ENCODE results near the gene UNC80.

UNC80 gene

GRCh38 chr2:209965723-209966122 is 194.1 kb downstream of the UNC80 start:
- Histone ChIP-seq H3K27me3 (ENCODE audit: control insufficient read depth, insufficient read depth, low read length) (peaks cover 17% of the 10 kb centered on the region), H3K4me1 (ENCODE audit: control insufficient read depth, insufficient read depth, low read length) (peaks cover 3% of the 10 kb centered on the region), H3K36me3 (ENCODE audit: control insufficient read depth, insufficient read depth, low read length) (no peaks in the 10 kb centered on the region), H3K9me3 (ENCODE audit: control insufficient read depth, insufficient read depth, low read depth, low read length) (no peaks in the 10 kb centered on the region), H3K27ac (ENCODE audit: low read depth, low read length) (no peak overlapping the region), H3K4me3 (ENCODE audit: low read depth, low read length) (no peak overlapping the region), H3K9ac (ENCODE audit: low read length) (no peak overlapping the region)

- Histone ChIP-seq H3K36me3 (ENCODE audit: control insufficient read depth, insufficient read depth, low read length) (no peaks in the 10 kb centered on the region), H3K27ac (ENCODE audit: low read depth, low read length) (no peak overlapping the region), H3K9me3 (ENCODE audit: control insufficient read depth, insufficient read depth, low read depth, low read length) (no peaks in the 10 kb centered on the region), H3K27me3 (ENCODE audit: control insufficient read depth, insufficient read depth, low read length) (0 out of 2 replicates have a peak, but pooled peaks cover 3% of the 10 kb centered on the region), H3K4me3 (ENCODE audit: low read depth, low read length) (no peak overlapping the region), H3K9ac (ENCODE audit: low read length) (no peak overlapping the region), H3K4me1 (ENCODE audit: control insufficient read depth, insufficient read depth, low read length) (no peaks in the 10 kb centered on the region)
Measured at GRCh38 chr2:209969692-209970091, 198.1 kb downstream of the UNC80 start.

GRCh38 chr2:209970271-209970670 is 198.6 kb downstream of the UNC80 start:
- Histone ChIP-seq H3K27me3 (ENCODE audit: control insufficient read depth, insufficient read depth, low read length) (0 out of 2 replicates have a peak, but pooled peaks cover 3% of the 10 kb centered on the region), H3K9ac (ENCODE audit: low read length) (no peak overlapping the region), H3K36me3 (ENCODE audit: control insufficient read depth, insufficient read depth, low read length) (no peaks in the 10 kb centered on the region), H3K27ac (ENCODE audit: low read depth, low read length) (no peak overlapping the region), H3K4me3 (ENCODE audit: low read depth, low read length) (no peak overlapping the region), H3K4me1 (ENCODE audit: control insufficient read depth, insufficient read depth, low read length) (no peaks in the 10 kb centered on the region), H3K9me3 (ENCODE audit: control insufficient read depth, insufficient read depth, low read depth, low read length) (no peaks in the 10 kb centered on the region)

- no peaks in the 10 kb centered on the region for H3K9me3 ChIP-seq (ENCODE audit: control insufficient read depth, insufficient read depth, low read depth, low read length)
- H3K36me3 ChIP-seq (ENCODE audit: control insufficient read depth, insufficient read depth, low read length), result no peaks in the 10 kb centered on the region
- H3K4me3 ChIP-seq (ENCODE audit: low read depth, low read length), result no peak overlapping the region
- no peak overlapping the region for H3K9ac ChIP-seq (ENCODE audit: low read length)
- H3K27ac ChIP-seq (ENCODE audit: low read depth, low read length), result no peak overlapping the region
- no peaks in the 10 kb centered on the region for H3K4me1 ChIP-seq (ENCODE audit: control insufficient read depth, insufficient read depth, low read length)
- 0 out of 2 replicates have a peak, but pooled peaks cover 3% of the 10 kb centered on the region for H3K27me3 ChIP-seq (ENCODE audit: control insufficient read depth, insufficient read depth, low read length)
Measured at GRCh38 chr2:209970711-209971110, 199.1 kb downstream of the UNC80 start.

- no peak overlapping the region for H3K4me3 ChIP-seq (ENCODE audit: low read depth, low read length)
- H3K9ac ChIP-seq (ENCODE audit: low read length), result no peak overlapping the region
- H3K27ac ChIP-seq (ENCODE audit: low read depth, low read length), result no peak overlapping the region
- H3K4me1 ChIP-seq (ENCODE audit: control insufficient read depth, insufficient read depth, low read length), result no peaks in the 10 kb centered on the region
- H3K27me3 ChIP-seq (ENCODE audit: control insufficient read depth, insufficient read depth, low read length), result 0 out of 2 replicates have a peak, but pooled peaks cover 3% of the 10 kb centered on the region
- H3K9me3 ChIP-seq (ENCODE audit: control insufficient read depth, insufficient read depth, low read depth, low read length), result no peaks in the 10 kb centered on the region
- H3K36me3 ChIP-seq (ENCODE audit: control insufficient read depth, insufficient read depth, low read length), result no peaks in the 10 kb centered on the region
Measured at GRCh38 chr2:209973328-209973727, 201.7 kb downstream of the UNC80 start.

- Histone ChIP-seq H3K36me3 (ENCODE audit: control insufficient read depth, insufficient read depth, low read length) (no peaks in the 10 kb centered on the region), H3K9me3 (ENCODE audit: control insufficient read depth, insufficient read depth, low read depth, low read length) (no peaks in the 10 kb centered on the region), H3K27ac (ENCODE audit: low read depth, low read length) (no peak overlapping the region), H3K27me3 (ENCODE audit: control insufficient read depth, insufficient read depth, low read length) (0 out of 2 replicates have a peak, but pooled peaks cover 3% of the 10 kb centered on the region), H3K9ac (ENCODE audit: low read length) (no peak overlapping the region), H3K4me3 (ENCODE audit: low read depth, low read length) (no peak overlapping the region), H3K4me1 (ENCODE audit: control insufficient read depth, insufficient read depth, low read length) (no peaks in the 10 kb centered on the region)
Measured at GRCh38 chr2:209974576-209974975, 202.9 kb downstream of the UNC80 start.

GRCh38 chr2:209976698-209977385 is 205.2 kb downstream of the UNC80 start:
- H3K9ac ChIP-seq (ENCODE audit: low read length), result no peak overlapping the region
- H3K27me3 ChIP-seq (ENCODE audit: control insufficient read depth, insufficient read depth, low read length), result 0 out of 2 replicates have a peak, but pooled peaks cover 3% of the 10 kb centered on the region
- no peaks in the 10 kb centered on the region for H3K4me1 ChIP-seq (ENCODE audit: control insufficient read depth, insufficient read depth, low read length)
- no peaks in the 10 kb centered on the region for H3K36me3 ChIP-seq (ENCODE audit: control insufficient read depth, insufficient read depth, low read length)
- H3K9me3 ChIP-seq (ENCODE audit: control insufficient read depth, insufficient read depth, low read depth, low read length), result no peaks in the 10 kb centered on the region
- H3K27ac ChIP-seq (ENCODE audit: low read depth, low read length), result no peak overlapping the region
- no peak overlapping the region for H3K4me3 ChIP-seq (ENCODE audit: low read depth, low read length)

- H3K4me1 ChIP-seq (ENCODE audit: control insufficient read depth, insufficient read depth, low read length), result no peaks in the 10 kb centered on the region
- H3K27me3 ChIP-seq (ENCODE audit: control insufficient read depth, insufficient read depth, low read length), result 0 out of 2 replicates have a peak, but pooled peaks cover 3% of the 10 kb centered on the region
- H3K27ac ChIP-seq (ENCODE audit: low read depth, low read length), result no peak overlapping the region
- H3K9ac ChIP-seq (ENCODE audit: low read length), result no peak overlapping the region
- no peak overlapping the region for H3K4me3 ChIP-seq (ENCODE audit: low read depth, low read length)
- no peaks in the 10 kb centered on the region for H3K36me3 ChIP-seq (ENCODE audit: control insufficient read depth, insufficient read depth, low read length)
- H3K9me3 ChIP-seq (ENCODE audit: control insufficient read depth, insufficient read depth, low read depth, low read length), result no peaks in the 10 kb centered on the region
Measured at GRCh38 chr2:209977386-209978239, 206.0 kb downstream of the UNC80 start.

GRCh38 chr2:209984291-209984690 is 212.7 kb downstream of the UNC80 start:
- Histone ChIP-seq H3K4me3 (ENCODE audit: low read depth, low read length) (no peak overlapping the region), H3K4me1 (ENCODE audit: control insufficient read depth, insufficient read depth, low read length) (no peaks in the 10 kb centered on the region), H3K9me3 (ENCODE audit: control insufficient read depth, insufficient read depth, low read depth, low read length) (no peaks in the 10 kb centered on the region), H3K36me3 (ENCODE audit: control insufficient read depth, insufficient read depth, low read length) (no peaks in the 10 kb centered on the region), H3K9ac (ENCODE audit: low read length) (no peak overlapping the region), H3K27me3 (ENCODE audit: control insufficient read depth, insufficient read depth, low read length) (no peaks in the 10 kb centered on the region), H3K27ac (ENCODE audit: low read depth, low read length) (no peak overlapping the region)

GRCh38 chr2:209985874-209986273 is 214.2 kb downstream of the UNC80 start:
- H3K36me3 ChIP-seq (ENCODE audit: control insufficient read depth, insufficient read depth, low read length), result no peaks in the 10 kb centered on the region

GRCh38 chr2:209986415-209986814 is 214.8 kb downstream of the UNC80 start:
- H3K36me3 ChIP-seq (ENCODE audit: control insufficient read depth, insufficient read depth, low read length), result no peaks in the 10 kb centered on the region
- H3K9me3 ChIP-seq (ENCODE audit: control insufficient read depth, insufficient read depth, low read depth, low read length), result no peaks in the 10 kb centered on the region
- no peak overlapping the region for H3K27ac ChIP-seq (ENCODE audit: low read depth, low read length)
- no peaks in the 10 kb centered on the region for H3K4me1 ChIP-seq (ENCODE audit: control insufficient read depth, insufficient read depth, low read length)
- H3K27me3 ChIP-seq (ENCODE audit: control insufficient read depth, insufficient read depth, low read length), result no peaks in the 10 kb centered on the region
- no peak overlapping the region for H3K9ac ChIP-seq (ENCODE audit: low read length)
- no peak overlapping the region for H3K4me3 ChIP-seq (ENCODE audit: low read depth, low read length)

More at GRCh38 chr2:209985874-209986273, 214.2 kb downstream of the UNC80 start:
- H3K9me3 ChIP-seq (ENCODE audit: control insufficient read depth, insufficient read depth, low read depth, low read length), result no peaks in the 10 kb centered on the region
- no peaks in the 10 kb centered on the region for H3K27me3 ChIP-seq (ENCODE audit: control insufficient read depth, insufficient read depth, low read length)
- no peak overlapping the region for H3K27ac ChIP-seq (ENCODE audit: low read depth, low read length)
- H3K4me3 ChIP-seq (ENCODE audit: low read depth, low read length), result no peak overlapping the region
- no peak overlapping the region for H3K9ac ChIP-seq (ENCODE audit: low read length)
- no peaks in the 10 kb centered on the region for H3K4me1 ChIP-seq (ENCODE audit: control insufficient read depth, insufficient read depth, low read length)
